ENCODE data around the gene ZNF860. TPM values are rescaled to one million over a fixed set of nuclear protein-coding genes. Genes with fewer than 3 reads are reported as not detected.
A peak's percentile ranks its signal among the peaks of the same experiment; 100 is the strongest.
"Not testable (repeated sequence)": the region's sequence is repeated elsewhere in the genome, so short reads cannot be mapped to it uniquely, and the experiment has no call there.

The ZNF860 gene
- total RNA-seq, 1 donor from 2014 or later: 0.56 TPM

- TF ChIP-seq CTCF (conservative IDR thresholded peaks at IDR 0.05): peak; percentile 54
- Mint-ChIP-seq H3K4me1 (peaks cover 12% of the 10 kb centered on the region), H3K36me3 (ENCODE audit: low read depth) (no peaks in the 10 kb centered on the region), H3K9me3 (no peaks in the 10 kb centered on the region), H3K4me3 (no peak overlapping the region), H3K27me3 (ENCODE audit: low read depth) (no peaks in the 10 kb centered on the region), H3K27ac (ENCODE audit: unreplicated experiment) (no peak overlapping the region)
- DNase-seq (ENCODE audit: low read depth, low spot score): no peak
These were observed 22.7 kb downstream of the ZNF860 start for GRCh38 chr3:32004113-32004765.

- Mint-ChIP-seq H3K27ac (ENCODE audit: unreplicated experiment) (no peak overlapping the region), H3K9me3 (no peaks in the 10 kb centered on the region), H3K27me3 (ENCODE audit: low read depth) (no peaks in the 10 kb centered on the region), H3K4me3 (no peak overlapping the region), H3K4me1 (no peaks in the 10 kb centered on the region), H3K36me3 (ENCODE audit: low read depth) (no peaks in the 10 kb centered on the region)
- no peak for TF ChIP-seq CTCF (conservative IDR thresholded peaks at IDR 0.05)
- DNase-seq (ENCODE audit: low read depth, low spot score): no peak
These were observed 27.6 kb downstream of the ZNF860 start for GRCh38 chr3:32009101-32009500.

- Mint-ChIP-seq H3K4me3 (no peak overlapping the region), H3K36me3 (ENCODE audit: low read depth) (no peaks in the 10 kb centered on the region), H3K27me3 (ENCODE audit: low read depth) (no peaks in the 10 kb centered on the region), H3K4me1 (no peaks in the 10 kb centered on the region), H3K27ac (ENCODE audit: unreplicated experiment) (no peak overlapping the region), H3K9me3 (no peaks in the 10 kb centered on the region)
- TF ChIP-seq CTCF (conservative IDR thresholded peaks at IDR 0.05): no peak
- no peak for DNase-seq (ENCODE audit: low read depth, low spot score)
These were observed 28.4 kb downstream of the ZNF860 start for GRCh38 chr3:32009957-32010356.

DNA sequence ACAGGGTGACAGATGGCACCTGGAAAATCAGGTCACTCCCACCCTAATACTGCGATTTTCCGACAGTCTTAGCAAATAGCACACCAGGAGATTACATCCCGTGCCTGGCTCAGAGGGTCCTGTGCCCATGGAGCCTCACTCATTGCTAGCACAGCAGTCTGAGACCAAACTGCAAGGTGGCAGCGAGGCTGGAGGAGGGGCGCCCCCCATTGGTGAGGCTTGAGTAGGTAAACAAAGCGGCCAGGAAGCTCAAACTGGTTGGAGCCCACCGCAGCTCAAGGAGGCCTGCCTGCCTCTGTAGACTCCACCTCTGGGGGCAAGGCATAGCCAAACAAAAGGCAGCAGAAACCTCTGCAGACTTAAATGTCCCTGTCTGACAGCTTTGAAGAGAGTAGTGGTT, 29.1 kb downstream of the ZNF860 start:
- H3K27me3 Mint-ChIP-seq (ENCODE audit: low read depth); H3K36me3 Mint-ChIP-seq (ENCODE audit: low read depth); H3K27ac Mint-ChIP-seq (ENCODE audit: unreplicated experiment); DNase-seq (ENCODE audit: low read depth, low spot score); H3K9me3 Mint-ChIP-seq; H3K4me1 Mint-ChIP-seq; H3K4me3 Mint-ChIP-seq: not testable (repeated sequence)

DNA sequence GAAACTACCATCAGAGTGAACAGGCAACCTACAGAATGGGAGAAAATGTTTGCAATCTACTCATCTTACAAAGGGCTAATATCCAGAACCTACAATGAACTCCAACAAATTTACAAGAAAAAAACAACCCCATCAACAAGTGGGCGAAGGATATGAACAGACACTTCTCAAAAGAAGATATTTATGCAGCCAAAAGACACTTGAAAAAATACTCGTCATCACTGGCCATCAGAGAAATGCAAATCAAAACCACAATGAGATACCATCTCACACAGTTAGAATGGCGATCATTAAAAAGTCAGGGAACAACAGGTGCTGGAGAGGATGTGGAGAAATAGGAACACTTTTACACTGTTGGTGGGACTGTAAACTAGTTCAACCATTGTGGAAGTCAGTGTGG, 34.1 kb downstream of the ZNF860 start:
- H3K36me3 Mint-ChIP-seq (ENCODE audit: low read depth); H3K27ac Mint-ChIP-seq (ENCODE audit: unreplicated experiment); DNase-seq (ENCODE audit: low read depth, low spot score); H3K4me1 Mint-ChIP-seq; H3K27me3 Mint-ChIP-seq (ENCODE audit: low read depth); H3K4me3 Mint-ChIP-seq; H3K9me3 Mint-ChIP-seq: not testable (repeated sequence)

GRCh38 chr3:32017286-32017685, 35.7 kb downstream of the ZNF860 start:
- H3K9me3 Mint-ChIP-seq: no peaks in the 10 kb centered on the region

More at GRCh38 chr3:32017286-32017685, 35.7 kb downstream of the ZNF860 start:
- Mint-ChIP-seq H3K36me3 (ENCODE audit: low read depth) (no peaks in the 10 kb centered on the region), H3K27me3 (ENCODE audit: low read depth) (no peaks in the 10 kb centered on the region), H3K4me3 (no peak overlapping the region), H3K4me1 (peaks cover 4% of the 10 kb centered on the region), H3K27ac (ENCODE audit: unreplicated experiment) (no peak overlapping the region)
- no peak for DNase-seq (ENCODE audit: low read depth, low spot score)
- TF ChIP-seq CTCF (conservative IDR thresholded peaks at IDR 0.05): no peak
